Activated gamma-delta T cell treated with Interleukin-2 at 50 U/mL for 16 hours (primary cell): ENCODE data around the gene PSMD13.

Experiments
- DNase-seq: peaks from one replicate; pipeline ENCODE4 v3.0.0-alpha.2; 2020

PSMD13 gene

GRCh38 chr11:290621-291231 lies 54.0 kb downstream of the PSMD13 start:
- DNase-seq = no peak

- no peak for DNase-seq
These were observed 54.8 kb downstream of the PSMD13 start for GRCh38 chr11:291281-292210.

DNA sequence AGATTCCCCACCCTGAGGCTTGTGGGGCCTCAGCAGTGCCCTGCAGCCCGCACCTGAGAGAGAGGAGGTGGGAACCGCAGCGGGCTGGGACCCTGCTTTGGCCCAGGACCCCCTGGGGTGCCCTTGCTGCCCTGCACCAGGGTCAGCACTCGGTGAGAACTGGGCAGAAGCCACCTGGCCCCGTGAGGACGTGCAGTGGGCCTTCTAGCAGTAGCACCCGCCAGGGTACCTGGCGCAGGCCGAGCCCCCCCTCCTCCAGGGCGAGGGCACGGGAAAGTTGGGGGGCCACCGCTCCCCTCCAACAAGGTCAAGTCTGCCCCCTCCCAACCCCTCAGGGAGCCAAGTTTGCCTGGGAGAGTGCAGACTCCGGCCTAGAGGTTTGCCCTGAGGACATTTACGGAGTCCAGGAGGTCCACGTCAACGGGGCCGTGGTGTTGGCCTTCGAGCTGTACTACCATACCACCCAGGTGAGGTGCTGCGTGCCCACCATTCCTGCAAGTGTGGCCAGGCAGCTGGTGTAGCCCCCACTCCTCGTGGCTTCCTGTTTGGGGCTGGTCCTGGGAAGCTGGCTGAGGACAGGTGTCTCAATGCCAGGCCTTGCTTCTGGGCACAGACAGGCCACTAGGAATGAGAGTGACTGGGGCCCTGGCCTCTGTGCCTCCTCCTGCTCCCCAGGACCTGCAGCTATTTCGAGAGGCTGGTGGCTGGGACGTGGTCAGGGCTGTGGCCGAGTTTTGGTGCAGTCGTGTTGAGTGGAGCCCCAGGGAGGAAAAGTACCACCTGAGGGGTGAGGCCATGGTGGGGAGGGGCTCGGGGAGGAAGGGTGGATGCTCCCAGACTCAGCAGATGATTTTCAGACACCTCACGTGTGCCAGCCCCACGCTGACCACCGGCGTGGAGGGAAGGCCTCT lies 55.7 kb downstream of the PSMD13 start:
- DNase-seq = no peak

DNA sequence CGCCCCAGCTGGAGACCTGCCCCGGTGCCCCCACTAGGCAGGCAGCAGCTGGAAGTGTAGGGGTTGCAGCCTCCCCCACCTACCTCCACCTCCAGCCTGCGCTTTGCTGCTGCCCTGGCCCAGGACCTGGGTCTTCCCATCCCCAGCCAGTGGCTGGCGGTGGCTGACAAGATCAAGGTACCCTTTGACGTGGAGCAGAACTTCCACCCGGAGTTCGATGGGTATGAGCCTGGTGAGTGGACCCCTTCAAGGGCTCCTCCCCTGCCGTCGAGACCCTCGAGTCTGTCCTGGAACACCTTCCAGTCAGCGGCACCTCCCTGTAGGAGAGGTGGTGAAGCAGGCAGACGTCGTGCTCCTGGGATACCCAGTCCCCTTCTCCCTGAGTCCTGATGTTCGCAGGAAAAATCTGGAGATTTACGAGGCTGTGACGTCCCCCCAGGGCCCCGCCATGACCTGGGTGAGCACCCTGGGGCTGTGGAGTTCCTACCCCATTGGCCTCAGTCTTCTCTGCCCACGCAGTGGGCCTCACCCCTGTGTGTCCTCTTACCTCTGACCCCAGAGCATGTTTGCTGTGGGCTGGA lies 56.6 kb downstream of the PSMD13 start:
- DNase-seq = no peak

DNA sequence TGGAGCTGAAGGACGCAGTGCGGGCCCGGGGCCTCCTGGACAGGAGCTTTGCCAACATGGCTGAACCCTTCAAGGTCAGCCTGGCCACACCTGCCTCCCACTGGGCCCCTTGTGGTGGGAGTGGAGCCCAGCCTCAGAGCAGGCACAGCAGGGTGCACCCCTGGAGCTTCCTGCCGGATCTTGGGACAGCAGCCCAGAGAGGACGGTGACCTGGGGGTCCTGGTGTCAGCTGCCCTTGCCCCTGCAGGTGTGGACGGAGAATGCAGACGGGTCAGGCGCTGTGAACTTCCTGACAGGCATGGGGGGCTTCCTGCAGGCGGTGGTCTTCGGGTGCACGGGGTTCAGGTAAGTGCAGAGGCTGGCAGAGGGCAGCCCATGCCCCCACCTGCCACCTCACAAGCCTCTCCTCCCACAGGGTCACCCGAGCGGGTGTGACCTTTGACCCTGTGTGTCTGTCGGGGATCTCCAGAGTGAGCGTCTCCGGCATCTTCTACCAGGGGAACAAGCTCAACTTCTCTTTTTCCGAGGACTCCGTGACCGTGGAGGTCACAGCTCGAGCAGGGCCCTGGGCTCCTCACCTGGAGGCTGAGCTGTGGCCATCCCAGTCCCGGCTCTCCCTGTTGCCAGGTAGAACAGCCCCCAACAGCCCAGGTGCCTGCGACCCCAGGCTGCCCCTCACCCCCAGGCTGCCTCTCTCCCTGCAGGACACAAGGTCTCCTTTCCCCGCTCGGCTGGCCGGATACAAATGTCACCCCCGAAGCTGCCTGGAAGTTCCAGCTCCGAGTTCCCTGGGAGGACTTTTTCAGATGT lies 57.3 kb downstream of the PSMD13 start:
- DNase-seq = no peak

- no peak for DNase-seq
These were observed 58.0 kb downstream of the PSMD13 start for GRCh38 chr11:294780-295179.

- DNase-seq = no peak
These were observed 58.8 kb downstream of the PSMD13 start for GRCh38 chr11:295351-296170.

- no peak for DNase-seq
These were observed 59.6 kb downstream of the PSMD13 start for GRCh38 chr11:296171-297050.

DNA sequence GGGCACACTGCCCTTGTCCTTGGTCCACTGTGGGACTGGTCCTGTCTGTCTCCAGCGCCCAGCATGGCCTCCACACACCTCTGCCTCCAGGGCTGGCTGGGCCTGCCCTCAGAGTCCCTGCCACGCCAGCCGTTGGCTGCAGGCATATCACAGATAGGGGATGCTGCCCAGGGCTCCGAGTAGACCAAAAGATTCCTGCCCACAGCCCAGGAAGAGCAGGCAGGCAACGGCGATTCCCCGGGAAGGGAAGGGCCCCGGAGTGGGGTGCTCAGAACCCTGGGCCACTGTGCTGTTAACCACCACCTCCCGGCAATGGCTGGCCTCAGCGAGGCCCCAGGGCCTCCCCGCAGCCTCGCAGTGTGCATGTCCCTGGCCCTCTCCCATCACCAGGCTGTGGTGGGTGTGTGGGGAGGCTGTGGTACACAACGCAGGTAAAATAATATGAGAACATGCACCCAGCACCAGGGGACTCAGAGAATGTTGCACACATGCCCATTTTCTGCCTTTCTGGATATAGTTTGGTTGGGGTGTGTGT lies 60.3 kb downstream of the PSMD13 start:
- DNase-seq = no peak

GRCh38 chr11:297586-298405 lies 61.0 kb downstream of the PSMD13 start:
- no peak for DNase-seq

GRCh38 chr11:298406-299065 lies 61.8 kb downstream of the PSMD13 start:
- DNase-seq = no peak

- DNase-seq = no peak
These were observed 62.5 kb downstream of the PSMD13 start, which contains the start of gene IFITM5 for GRCh38 chr11:299081-299891. IFITM5 (minus strand) TSS chr11:299526; CDS start chr11:299490, 36 bp downstream.

DNA sequence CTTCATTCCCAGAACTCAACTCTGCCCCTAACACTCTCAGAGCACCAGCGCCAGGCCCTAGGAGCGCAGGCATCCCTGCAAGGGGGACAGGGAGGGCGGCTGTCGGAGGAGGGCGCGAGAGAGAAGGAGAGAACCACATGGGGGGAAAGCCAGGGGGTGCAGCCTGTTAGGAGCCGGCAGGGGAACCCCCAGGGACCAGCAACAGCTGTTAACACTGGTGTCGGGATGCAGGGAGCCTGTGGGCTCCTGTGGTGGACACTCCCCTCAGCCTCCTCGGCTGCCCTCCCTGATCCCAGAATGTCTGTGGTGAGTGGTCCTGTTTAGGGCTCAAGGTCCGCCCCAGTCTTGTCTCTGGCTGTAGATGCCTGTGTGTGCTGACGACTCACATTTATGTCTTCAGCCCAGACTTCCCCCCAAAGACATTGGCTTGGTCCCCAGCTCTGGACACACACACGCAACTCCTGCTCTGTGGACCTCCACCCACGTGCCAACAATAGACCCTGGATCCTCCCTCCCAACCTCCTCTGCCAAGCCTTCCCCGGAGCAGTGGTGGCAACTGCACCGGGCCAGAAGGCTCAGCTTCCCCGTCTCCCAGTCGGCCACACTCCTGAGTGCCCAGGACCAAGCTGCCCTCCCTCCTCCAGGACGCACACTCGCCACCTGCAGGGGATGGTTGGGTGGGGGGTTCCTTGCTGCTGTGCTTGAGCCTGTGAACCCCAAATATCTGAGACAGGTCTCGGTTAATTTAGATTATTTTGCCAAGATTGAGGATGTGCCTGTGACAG lies 63.4 kb downstream of the PSMD13 start:
- no peak for DNase-seq
